Lung (tissue), 12 donors: Measurements from ENCODE around the gene NFS1. TPM values are rescaled to one million over a fixed set of nuclear protein-coding genes. Genes with fewer than 3 reads are reported as not detected.

Source experiments
- ATAC-seq: fragments of 200-7000 bp; cut with Tn5 transposase; one replicate; pipeline ENCODE4 v1.9.1; 2020; ENCODE audit warnings: moderate number of reproducible peaks; ENCODE audit not compliant: insufficient read depth, low FRiP score
- DNase-seq, 3 donors: peaks; one replicate each; pipeline ENCODE4 v3.0.0-alpha.2; 2013 to 2017
- H3K27ac ChIP-seq, 2 donors: one replicate each; pipeline ENCODE4 v1.5.1; 2013; ENCODE audit warnings: mild to moderate bottlenecking in 2 of 2, moderate library complexity in 2 of 2, control low read depth in 1 of 2, inconsistent platforms in 1 of 2, low read depth in 1 of 2, low read length in 1 of 2
- H3K27me3 ChIP-seq, 3 donors: one replicate each; pipeline ENCODE4 v1.5.1; 2013; ENCODE audit warnings: low read length in 2 of 3; ENCODE audit not compliant: control insufficient read depth in 3 of 3, insufficient read depth in 3 of 3
- H3K36me3 ChIP-seq, 4 donors: one replicate each; pipeline ENCODE4 v1.5.1; 2013; ENCODE audit warnings: low read length in 4 of 4, mild to moderate bottlenecking in 1 of 4, moderate library complexity in 1 of 4; ENCODE audit not compliant: control insufficient read depth in 4 of 4, insufficient read depth in 4 of 4
- H3K4me1 ChIP-seq, 5 donors: one replicate each; pipeline ENCODE4 v1.5.1; 2013; ENCODE audit warnings: low read length in 5 of 5, mild to moderate bottlenecking in 2 of 5, moderate library complexity in 1 of 5; ENCODE audit not compliant: control insufficient read depth in 5 of 5, insufficient read depth in 5 of 5
- H3K4me3 ChIP-seq: one replicate; pipeline ENCODE4 v1.5.1; 2013; ENCODE audit warnings: mild to moderate bottlenecking, control low read depth, moderate library complexity
- H3K9ac ChIP-seq, 2 donors: one replicate each; pipeline ENCODE4 v1.5.1; 2013; ENCODE audit warnings: low read length in 2 of 2, control low read depth in 1 of 2; ENCODE audit not compliant: insufficient read depth in 1 of 2
- H3K9me3 ChIP-seq, 4 donors: one replicate each; pipeline ENCODE4 v1.5.1; 2013; ENCODE audit warnings: low read length in 3 of 4, mild to moderate bottlenecking in 1 of 4, moderate library complexity in 1 of 4; ENCODE audit not compliant: control insufficient read depth in 4 of 4, insufficient read depth in 3 of 4
- WGBS, 2 donors: extraction: QIAGEN DNeasy Blood & Tissue Kit; methylation state at CpG; one replicate each; pipeline ENCODE4 v1.1.7; 2013; 5-methylcytosine and 5-hydroxymethylcytosine counted together
- polyA plus RNA-seq, 2 donors: library from polyadenylated mRNA; stranded (reverse); fragments of 200-250 nt; gene quantifications; one replicate each; pipeline ENCODE4 v1.2.1, GENCODE V29; 2013
- total RNA-seq, 2 donors: library from RNA; depleted of rRNA in 1 of 2; stranded (reverse); fragments of >200 nt in 1 of 2; gene quantifications; one replicate each; pipeline ENCODE4 v1.2.1, GENCODE V29; 2014 to 2021
- TF ChIP-seq, protein P1 (sequence below): IDR thresholded peaks from 2 replicates; pipeline ENCODE4 v1.5.1; 2012; ENCODE audit warnings: mild to moderate bottlenecking; ENCODE audit errors: control extremely low read depth, extremely low read depth
- donor health status: control.
- donor health status: control.
- donor health status: Bipolar disorder and iron deficiency.
- donor health status: healthy.
- donor health status: DM: yes; HTN: yes; CAD: no.

The NFS1 gene
- total and polyA plus RNA-seq, 4 donors: 18.8 to 33.9 (median 23.7) TPM

DNA sequence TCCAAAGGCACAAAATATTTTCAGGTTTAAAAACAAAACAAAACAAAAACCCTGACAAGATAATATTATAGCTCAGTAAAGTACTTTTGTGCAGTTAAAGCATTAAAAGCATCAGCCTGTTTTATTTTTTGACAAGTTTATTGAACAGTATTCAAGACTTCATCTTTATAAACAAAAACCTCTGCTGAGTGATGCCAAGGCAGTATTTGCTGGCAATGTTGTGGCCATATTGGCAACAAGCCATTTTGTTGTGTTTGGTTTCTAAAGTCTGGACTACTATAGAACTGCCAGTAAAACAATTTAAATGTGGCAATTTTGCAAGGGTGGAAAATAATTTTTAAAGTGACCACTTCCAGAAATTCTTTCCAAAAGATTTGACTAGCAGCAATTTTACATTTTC lies 50.3 kb downstream of the NFS1 start:
- Histone ChIP-seq H3K27me3 (no peaks in the 10 kb centered on the region), H3K27ac (no peak overlapping the region), H3K9me3 (no peaks in the 10 kb centered on the region), H3K36me3 (peaks cover 8 to 17% (median 10%) of the 10 kb centered on the region in 4 donors), H3K9ac (no peak overlapping the region), H3K4me1 (peaks cover 0 to 36% (median 20%) of the 10 kb centered on the region in 5 donors), H3K4me3 (no peak overlapping the region)
- ATAC-seq (no peak), DNase-seq (peak; percentile 50 to 76 (median 69))
- TF ChIP-seq, protein P1, sequence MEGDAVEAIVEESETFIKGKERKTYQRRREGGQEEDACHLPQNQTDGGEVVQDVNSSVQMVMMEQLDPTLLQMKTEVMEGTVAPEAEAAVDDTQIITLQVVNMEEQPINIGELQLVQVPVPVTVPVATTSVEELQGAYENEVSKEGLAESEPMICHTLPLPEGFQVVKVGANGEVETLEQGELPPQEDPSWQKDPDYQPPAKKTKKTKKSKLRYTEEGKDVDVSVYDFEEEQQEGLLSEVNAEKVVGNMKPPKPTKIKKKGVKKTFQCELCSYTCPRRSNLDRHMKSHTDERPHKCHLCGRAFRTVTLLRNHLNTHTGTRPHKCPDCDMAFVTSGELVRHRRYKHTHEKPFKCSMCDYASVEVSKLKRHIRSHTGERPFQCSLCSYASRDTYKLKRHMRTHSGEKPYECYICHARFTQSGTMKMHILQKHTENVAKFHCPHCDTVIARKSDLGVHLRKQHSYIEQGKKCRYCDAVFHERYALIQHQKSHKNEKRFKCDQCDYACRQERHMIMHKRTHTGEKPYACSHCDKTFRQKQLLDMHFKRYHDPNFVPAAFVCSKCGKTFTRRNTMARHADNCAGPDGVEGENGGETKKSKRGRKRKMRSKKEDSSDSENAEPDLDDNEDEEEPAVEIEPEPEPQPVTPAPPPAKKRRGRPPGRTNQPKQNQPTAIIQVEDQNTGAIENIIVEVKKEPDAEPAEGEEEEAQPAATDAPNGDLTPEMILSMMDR: no peak

GRCh38 chr20:35644806-35645205 lies 54.3 kb downstream of the NFS1 start:
- Histone ChIP-seq H3K9me3 (no peaks in the 10 kb centered on the region), H3K4me3 (no peak overlapping the region), H3K27ac (no peak overlapping the region), H3K27me3 (no peaks in the 10 kb centered on the region), H3K36me3 (peaks cover 0 to 2% (median 0%) of the 10 kb centered on the region in 4 donors), H3K9ac (no peak overlapping the region), H3K4me1 (peaks cover 0 to 15% (median 11%) of the 10 kb centered on the region in 5 donors)
- WGBS, 2 donors: 90 to 94% methylated on average over 2 of the region's 2 CpGs
- ATAC-seq: no peak
- DNase-seq: no peak
- TF ChIP-seq, protein P1: no peak

GRCh38 chr20:35643045-35643444 lies 56.1 kb downstream of the NFS1 start:
- no peaks in the 10 kb centered on the region for H3K9me3 ChIP-seq
- no peak for ATAC-seq

More at GRCh38 chr20:35643045-35643444, 56.1 kb downstream of the NFS1 start:
- no peak overlapping the region for H3K9ac ChIP-seq
- TF ChIP-seq, protein P1: no peak
- 94 to 95% methylated on average over 7 of the region's 7 CpGs for WGBS, 2 donors
- no peak overlapping the region for H3K27ac ChIP-seq
- no peak for DNase-seq
- H3K4me3 ChIP-seq: no peak overlapping the region
- peaks cover 0 to 10% (median 7%) of the 10 kb centered on the region in 5 donors for H3K4me1 ChIP-seq
- H3K27me3 ChIP-seq: no peaks in the 10 kb centered on the region
- peaks cover 0 to 2% (median 0%) of the 10 kb centered on the region in 4 donors for H3K36me3 ChIP-seq
